Transverse colon (tissue), 4 donors: ENCODE data around the gene ONECUT3. TPM values are rescaled to one million over a fixed set of nuclear protein-coding genes. Genes with fewer than 3 reads are reported as not detected.

Experiments used
- DNase-seq: peaks from one replicate; pipeline ENCODE4 v3.0.0-alpha.2; 2019
- H3K27ac ChIP-seq, 4 donors: fragments of 200-600 bp; sonication (generic); 2 replicates each; pipeline ENCODE4 v1.5.1; 2016 to 2018; ENCODE audit warnings: inconsistent platforms in 4 of 4
- H3K27me3 ChIP-seq: fragments of 200-600 bp; sonication (generic); 2 replicates; pipeline ENCODE4 v1.5.1; 2017; ENCODE audit warnings: inconsistent platforms
- H3K36me3 ChIP-seq, 4 donors: fragments of 200-600 bp; sonication (generic); 2 replicates each; pipeline ENCODE4 v1.5.1; 2017 to 2019; ENCODE audit warnings: inconsistent platforms in 4 of 4
- H3K4me1 ChIP-seq, 4 donors: fragments of 200-600 bp; sonication (generic); 2 replicates each; pipeline ENCODE4 v1.5.1; 2017 to 2020; ENCODE audit warnings: inconsistent platforms in 4 of 4
- H3K4me3 ChIP-seq, 4 donors: fragments of 200-600 bp; sonication (generic); 1 replicate in 1 of 4; 2 replicates in 3 of 4; pipeline versions ENCODE4 v1.5.1 to v1.6.1; 2017 to 2019; ENCODE audit warnings: inconsistent platforms in 4 of 4
- H3K9me3 ChIP-seq, 2 donors: fragments of 200-600 bp; sonication (generic); 2 replicates each; pipeline ENCODE4 v1.5.1; 2017 to 2019; ENCODE audit warnings: inconsistent platforms in 2 of 2
- EP300 ChIP-seq: sonication (generic); formaldehyde crosslinking; IDR thresholded peaks from one replicate; pipeline ENCODE4 v1.6.1; 2017; ENCODE audit warnings: antibody characterized with exemption, low read depth
- POLR2A ChIP-seq: fragments of 450-650 bp; IDR thresholded peaks from one replicate; pipeline ENCODE4 v1.6.1; 2016; ENCODE audit warnings: antibody characterized with exemption, mild to moderate bottlenecking, moderate library complexity
- POLR2AphosphoS5 ChIP-seq, 3 donors: sonication (generic); formaldehyde crosslinking; IDR thresholded peaks; one replicate each; pipeline ENCODE4 v1.6.1; 2016; ENCODE audit warnings: antibody characterized with exemption in 3 of 3
- WGBS, 2 donors: methylation state at CpG; one replicate each; pipeline ENCODE4 v1.1.5; 2018; ENCODE audit warnings: low coverage in 1 of 2; 5-methylcytosine and 5-hydroxymethylcytosine counted together
- in situ Hi-C, 4 donors: fragments of 200-750 bp; cut with MboI; loops; one replicate each; pipeline versions ENCODE4 v1.15.0 to v1.15.1; 2017; ENCODE audit warnings: low sequenced_read_pairs in 3 of 4, low pct_ligation_motif_present in 1 of 4, low pct_unique_long_range_greater_than_20kb in 1 of 4
- intact Hi-C: fragments of 100-400 bp; cut with DNase I; formaldehyde crosslinking; loops from one replicate; pipeline ENCODE4 v1.15.1; 2023; ENCODE audit warnings: low total_unique reads
- total RNA-seq, 4 donors: library from RNA; depleted of rRNA; stranded (reverse); fragments of >200 nt; gene quantifications; one replicate each; pipeline ENCODE4 v1.1.0, GENCODE V29; 2016
- TF ChIP-seq, protein P1 (sequence below), 5 experiments: fragments of 200-600 bp in 3 of 5; fragments of 450-650 bp in 2 of 5; sonication (generic) in 3 of 5; IDR thresholded peaks; 1 replicate in 2 of 5; 2 replicates in 3 of 5; pipeline ENCODE4 v1.5.1; 2016 to 2017; ENCODE audit warnings: antibody characterized with exemption in 5 of 5, inconsistent platforms in 3 of 5, mild to moderate bottlenecking in 2 of 5, moderate library complexity in 1 of 5

The ONECUT3 gene
- total RNA-seq, 4 donors from 2014 or later = not detected

DNA sequence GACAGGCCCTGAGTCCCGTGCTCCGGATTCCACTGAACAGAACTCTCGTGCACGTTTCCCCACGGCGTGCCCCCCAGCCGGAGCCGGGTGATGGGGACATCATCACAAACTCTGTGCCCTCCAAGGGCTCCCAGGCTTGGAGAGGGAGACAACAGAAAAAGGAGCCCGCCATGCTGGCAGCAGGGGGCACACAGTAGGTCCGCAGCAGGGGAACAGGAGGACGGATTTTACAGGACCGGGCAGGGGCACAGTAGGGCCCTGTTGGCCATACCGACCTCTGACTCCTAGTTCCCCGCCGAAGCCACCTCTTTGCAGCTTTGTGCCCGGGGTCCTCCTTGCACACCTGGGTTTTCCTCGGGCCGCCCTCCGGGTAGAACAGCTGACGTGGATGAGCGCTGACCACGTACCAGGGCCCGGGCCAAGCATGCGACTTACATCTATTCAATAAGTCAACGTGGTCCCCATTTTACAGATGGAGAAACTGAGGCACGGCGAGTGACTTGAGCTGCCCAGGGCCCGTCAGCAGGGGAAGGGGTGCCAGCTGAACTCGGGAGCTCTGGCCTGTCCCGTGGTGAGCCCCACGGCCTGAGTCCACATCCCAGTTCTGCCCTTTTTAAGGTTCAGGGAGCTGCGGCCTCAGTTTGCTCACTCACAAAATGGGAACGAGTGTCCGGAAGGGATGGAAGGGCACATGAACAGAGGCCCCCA lies 10.2 kb upstream of the ONECUT3 start:
- no peak for DNase-seq
- intact Hi-C loops (no loop called here), in situ Hi-C loops (no loop called here)
- Histone ChIP-seq H3K4me3 (no peak overlapping the region), H3K27me3 (peaks cover 84% of the 10 kb centered on the region), H3K27ac (no peak overlapping the region), H3K4me1 (peaks cover under 1 to 10% (median 6%) of the 10 kb centered on the region in 4 donors), H3K9me3 (no peaks in the 10 kb centered on the region), H3K36me3 (no peaks in the 10 kb centered on the region)
- 84% methylated on average over 34 of the region's 34 CpGs; no CpG with 5 or more reads in 1 of the 2 donors for WGBS, 2 donors
- TF ChIP-seq POLR2AphosphoS5 (IDR thresholded peaks at IDR 0.05) (no peak), EP300 (no peak), POLR2A (no peak)

- no peak overlapping the region for H3K27ac ChIP-seq
- WGBS, 2 donors = 20 to 56% methylated on average over 2 to 10 of the region's 10 CpGs
- no peak for DNase-seq
- intact Hi-C loops (no loop called here), in situ Hi-C loops (no loop called here)
- no peaks in the 10 kb centered on the region for H3K9me3 ChIP-seq
- peaks cover 9 to 20% (median 17%) of the 10 kb centered on the region in 4 donors for H3K4me1 ChIP-seq
- TF ChIP-seq POLR2A = no peak
- TF ChIP-seq, protein P1, sequence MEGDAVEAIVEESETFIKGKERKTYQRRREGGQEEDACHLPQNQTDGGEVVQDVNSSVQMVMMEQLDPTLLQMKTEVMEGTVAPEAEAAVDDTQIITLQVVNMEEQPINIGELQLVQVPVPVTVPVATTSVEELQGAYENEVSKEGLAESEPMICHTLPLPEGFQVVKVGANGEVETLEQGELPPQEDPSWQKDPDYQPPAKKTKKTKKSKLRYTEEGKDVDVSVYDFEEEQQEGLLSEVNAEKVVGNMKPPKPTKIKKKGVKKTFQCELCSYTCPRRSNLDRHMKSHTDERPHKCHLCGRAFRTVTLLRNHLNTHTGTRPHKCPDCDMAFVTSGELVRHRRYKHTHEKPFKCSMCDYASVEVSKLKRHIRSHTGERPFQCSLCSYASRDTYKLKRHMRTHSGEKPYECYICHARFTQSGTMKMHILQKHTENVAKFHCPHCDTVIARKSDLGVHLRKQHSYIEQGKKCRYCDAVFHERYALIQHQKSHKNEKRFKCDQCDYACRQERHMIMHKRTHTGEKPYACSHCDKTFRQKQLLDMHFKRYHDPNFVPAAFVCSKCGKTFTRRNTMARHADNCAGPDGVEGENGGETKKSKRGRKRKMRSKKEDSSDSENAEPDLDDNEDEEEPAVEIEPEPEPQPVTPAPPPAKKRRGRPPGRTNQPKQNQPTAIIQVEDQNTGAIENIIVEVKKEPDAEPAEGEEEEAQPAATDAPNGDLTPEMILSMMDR (IDR thresholded peaks at IDR 0.05) = no peak
- TF ChIP-seq POLR2AphosphoS5 (IDR thresholded peaks at IDR 0.05) = no peak
- TF ChIP-seq EP300 = no peak
- H3K36me3 ChIP-seq = no peaks in the 10 kb centered on the region
- no peak overlapping the region for H3K4me3 ChIP-seq
- H3K27me3 ChIP-seq = peaks cover 86% of the 10 kb centered on the region
Measured at GRCh38 chr19:1744133-1744665, 9.1 kb upstream of the ONECUT3 start.

DNA sequence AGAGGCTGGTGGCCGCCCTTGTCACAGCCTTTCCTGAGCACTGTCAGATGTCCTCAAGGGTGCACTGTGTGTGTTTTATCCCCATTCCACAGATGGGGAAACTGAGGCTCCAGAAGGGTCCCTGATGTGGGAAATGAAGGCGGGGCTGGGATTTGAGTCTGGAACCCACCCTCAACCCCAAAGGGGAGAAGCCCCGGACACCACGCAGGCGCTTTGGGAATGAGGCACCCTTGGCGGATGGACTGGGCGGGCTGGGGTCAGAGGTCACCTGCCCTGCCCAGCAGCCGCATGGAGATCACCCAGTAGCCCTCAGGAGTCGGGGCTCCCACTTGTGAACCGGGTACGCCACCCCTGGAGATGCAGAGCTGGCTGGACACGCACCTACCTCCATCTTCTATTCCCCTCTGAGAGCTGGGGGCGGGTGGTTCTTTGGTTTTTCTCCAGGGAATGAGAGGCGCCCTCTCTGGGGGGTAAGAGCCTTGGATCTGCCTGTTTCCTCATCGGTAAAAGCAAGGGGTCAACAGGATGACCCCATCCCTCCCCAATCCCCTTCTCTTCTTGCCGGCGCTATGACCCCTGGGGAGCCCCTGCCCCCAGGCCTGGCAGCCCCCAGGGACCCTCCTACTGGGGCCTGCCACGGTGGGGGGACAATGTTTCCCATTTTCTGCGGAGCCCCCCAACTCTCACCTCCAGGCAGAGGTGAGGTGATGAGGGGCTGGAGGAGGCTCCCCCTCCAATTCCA lies 8.3 kb upstream of the ONECUT3 start:
- H3K4me3 ChIP-seq = no peak overlapping the region
- DNase-seq = no peak
- peaks cover 87% of the 10 kb centered on the region for H3K27me3 ChIP-seq
- peaks cover 17 to 28% (median 24%) of the 10 kb centered on the region in 4 donors for H3K4me1 ChIP-seq
- TF ChIP-seq POLR2AphosphoS5 (IDR thresholded peaks at IDR 0.05) (no peak), POLR2A (no peak), EP300 (no peak)
- TF ChIP-seq, protein P1 (IDR thresholded peaks at IDR 0.05) = no peak
- in situ Hi-C loops = no loop called here
- intact Hi-C loops = no loop called here
- H3K27ac ChIP-seq = no peak overlapping the region
- no peaks in the 10 kb centered on the region for H3K36me3 ChIP-seq
- WGBS, 2 donors = 13% methylated on average over 17 of the region's 19 CpGs; no CpG with 5 or more reads in 1 of the 2 donors
- no peaks in the 10 kb centered on the region for H3K9me3 ChIP-seq

DNA sequence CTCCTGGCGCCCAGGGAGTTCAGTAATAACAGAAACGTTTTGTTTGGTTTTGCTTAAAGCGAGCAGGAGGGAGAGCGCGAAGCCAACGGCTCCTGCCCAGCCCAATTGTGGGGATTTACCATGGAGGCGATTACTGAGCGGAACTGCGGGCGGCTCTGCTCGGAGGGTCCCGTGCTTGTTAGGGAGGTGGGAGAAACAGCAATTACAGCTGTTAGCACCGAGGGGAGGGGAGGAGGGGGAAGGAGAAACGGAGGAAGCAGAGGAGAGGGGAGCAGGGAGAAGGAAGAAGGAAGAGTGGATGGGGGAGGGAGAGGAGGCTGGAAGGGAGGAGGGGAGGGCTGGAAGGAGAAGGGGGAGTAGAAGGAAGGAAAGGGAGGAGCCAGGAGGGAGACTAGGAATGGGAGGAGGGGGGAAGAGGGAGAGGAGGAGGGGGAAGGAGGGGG lies 7.7 kb upstream of the ONECUT3 start:
- H3K4me3 ChIP-seq = no peak overlapping the region
- peaks cover 87% of the 10 kb centered on the region for H3K27me3 ChIP-seq
- H3K36me3 ChIP-seq = no peaks in the 10 kb centered on the region
- in situ Hi-C loops = no loop called here
- intact Hi-C loops = no loop called here
- TF ChIP-seq POLR2AphosphoS5 (IDR thresholded peaks at IDR 0.05) = no peak
- TF ChIP-seq, protein P1 (IDR thresholded peaks at IDR 0.05) = no peak
- no peak for TF ChIP-seq POLR2A
- no peak for TF ChIP-seq EP300
- no peak for DNase-seq
- H3K27ac ChIP-seq = no peak overlapping the region
- WGBS, 2 donors = 4 to 5% methylated on average over 3 to 14 of the region's 14 CpGs
- H3K9me3 ChIP-seq = no peaks in the 10 kb centered on the region
- H3K4me1 ChIP-seq = peaks cover 18 to 30% (median 27%) of the 10 kb centered on the region in 4 donors
